Stimulated activated naive CD8-positive, alpha-beta T cell treated with anti-CD3 and anti-CD28 coated beads, Interleukin-15, Interleukin-2, amounts not matched to agents 100 U/mL and 50 U/mL, for 24 hours (primary cell): Measurements from ENCODE around the gene RBM33.

Experiments
- ATAC-seq: fragments of 150-1000 bp; cut with Tn5 transposase; one replicate; pipeline ENCODE4 v1.10.0; 2021
- DNase-seq: peaks from one replicate; pipeline ENCODE4 v3.0.0; 2021

Gene RBM33

GRCh38 chr7:155727616-155728015 is 83.2 kb downstream of the RBM33 start:
- DNase-seq, result no peak
- ATAC-seq, result no peak

GRCh38 chr7:155728116-155728515 is 83.7 kb downstream of the RBM33 start:
- DNase-seq (no peak), ATAC-seq (no peak)

GRCh38 chr7:155729847-155730246 is 85.4 kb downstream of the RBM33 start:
- ATAC-seq, result no peak
- no peak for DNase-seq

GRCh38 chr7:155731380-155731779 is 86.9 kb downstream of the RBM33 start:
- DNase-seq (no peak), ATAC-seq (no peak)

- ATAC-seq, result no peak
- no peak for DNase-seq
Measured at GRCh38 chr7:155731871-155732270, 87.4 kb downstream of the RBM33 start.

GRCh38 chr7:155732286-155732685 is 87.8 kb downstream of the RBM33 start:
- no peak for ATAC-seq

GRCh38 chr7:155733582-155734444 is 89.4 kb downstream of the RBM33 start:
- peak; percentile 38 for DNase-seq
- ATAC-seq, result peak; percentile 87

More at GRCh38 chr7:155732286-155732685, 87.8 kb downstream of the RBM33 start:
- no peak for DNase-seq

- no peak for DNase-seq
- ATAC-seq, result no peak
Measured at GRCh38 chr7:155734445-155734809, 90.0 kb downstream of the RBM33 start.

GRCh38 chr7:155735442-155736115 is 91.1 kb downstream of the RBM33 start:
- no peak for ATAC-seq
- DNase-seq, result no peak

- DNase-seq (no peak), ATAC-seq (no peak)
Measured at GRCh38 chr7:155737590-155737989, 93.1 kb downstream of the RBM33 start.

- DNase-seq (no peak), ATAC-seq (no peak)
Measured at GRCh38 chr7:155738104-155738503, 93.6 kb downstream of the RBM33 start.

- ATAC-seq (peak; percentile 67), DNase-seq (peak; percentile 68)
Measured at GRCh38 chr7:155738652-155739537, 94.4 kb downstream of the RBM33 start.

- peak; percentile 59 for DNase-seq
- peak; percentile 50 for ATAC-seq
Measured at GRCh38 chr7:155739538-155740143, 95.2 kb downstream of the RBM33 start.

- ATAC-seq, result no peak
- DNase-seq, result no peak
Measured at GRCh38 chr7:155741082-155741481, 96.6 kb downstream of the RBM33 start.

- no peak for ATAC-seq
- no peak for DNase-seq
Measured at GRCh38 chr7:155741805-155742204, 97.3 kb downstream of the RBM33 start.

- no peak for DNase-seq
- ATAC-seq, result no peak
Measured at GRCh38 chr7:155743177-155743576, 98.7 kb downstream of the RBM33 start.

GRCh38 chr7:155744971-155745683 is 100.7 kb downstream of the RBM33 start:
- DNase-seq (no peak), ATAC-seq (no peak)

GRCh38 chr7:155745737-155746136 is 101.3 kb downstream of the RBM33 start:
- ATAC-seq, result peak; percentile 29

GRCh38 chr7:155746188-155746587 is 101.7 kb downstream of the RBM33 start:
- DNase-seq (no peak), ATAC-seq (peak; percentile 63)

More at GRCh38 chr7:155745737-155746136, 101.3 kb downstream of the RBM33 start:
- no peak for DNase-seq

GRCh38 chr7:155747209-155747608 is 102.7 kb downstream of the RBM33 start:
- no peak for DNase-seq
- ATAC-seq, result no peak

GRCh38 chr7:155749578-155749977 is 105.1 kb downstream of the RBM33 start:
- ATAC-seq (no peak), DNase-seq (no peak)
